Thyroid gland (tissue), 4 donors: ENCODE results near the gene COL21A1. TPM values are rescaled to one million over a fixed set of nuclear protein-coding genes. Genes with fewer than 3 reads are reported as not detected.

Experiments
- DNase-seq, 2 donors: peaks; one replicate each; pipeline ENCODE4 v3.0.0-alpha.2; 2019
- H3K27ac ChIP-seq, 3 donors: fragments of 200-600 bp; sonication (generic); 1 replicate in 2 of 3; 2 replicates in 1 of 3; pipeline ENCODE4 v1.5.1; 2016 to 2019; ENCODE audit warnings: mild to moderate bottlenecking in 1 of 3, moderate library complexity in 1 of 3
- H3K27me3 ChIP-seq: fragments of 200-600 bp; sonication (generic); one replicate; pipeline ENCODE4 v1.5.1; 2019
- H3K36me3 ChIP-seq, 2 donors: fragments of 200-600 bp; sonication (generic); one replicate each; pipeline ENCODE4 v1.5.1; 2016 to 2019
- H3K4me1 ChIP-seq, 2 donors: fragments of 200-600 bp; sonication (generic); one replicate each; pipeline ENCODE4 v1.5.1; 2017 to 2019
- H3K4me3 ChIP-seq, 3 donors: fragments of 200-600 bp; sonication (generic); replicated peaks in 1 of 3; 1 replicate in 2 of 3; 2 replicates in 1 of 3; pipeline ENCODE4 v1.5.1; 2016; ENCODE audit warnings: mild to moderate bottlenecking in 1 of 3
- H3K9me3 ChIP-seq: fragments of 200-600 bp; sonication (generic); one replicate; pipeline ENCODE4 v1.5.1; 2017
- CTCF ChIP-seq, 6 experiments: fragments of 200-600 bp in 3 of 6; fragments of 450-650 bp in 3 of 6; sonication (generic) in 3 of 6; IDR thresholded peaks; one replicate each; pipeline ENCODE4 v1.5.1; 2016 to 2019; ENCODE audit warnings: antibody characterized with exemption in 6 of 6, mild to moderate bottlenecking in 2 of 6, inconsistent platforms in 1 of 6, moderate library complexity in 1 of 6
- POLR2A ChIP-seq, 2 donors: fragments of 450-650 bp; IDR thresholded peaks; one replicate each; pipeline ENCODE4 v1.6.1; 2017; ENCODE audit warnings: antibody characterized with exemption in 2 of 2, mild to moderate bottlenecking in 2 of 2, moderate library complexity in 1 of 2
- WGBS, 2 donors: methylation state at CpG; one replicate each; pipeline ENCODE4 v1.1.5; 2017; 5-methylcytosine and 5-hydroxymethylcytosine counted together
- intact Hi-C: fragments of 100-400 bp; cut with DNase I; formaldehyde crosslinking; loops from one replicate; pipeline ENCODE4 v1.15.1; 2023
- total RNA-seq, 4 donors: library from RNA; depleted of rRNA; stranded (reverse); fragments of >200 nt; gene quantifications; one replicate each; pipeline ENCODE4 v1.2.3, GENCODE V29; 2016

Gene COL21A1
- total RNA-seq, 4 donors from 2014 or later = 1.6 to 8.8 (median 3.0) TPM

GRCh38 chr6:56140090-56140489 lies 107.3 kb downstream of the COL21A1 start:
- no peaks in the 10 kb centered on the region for H3K4me1 ChIP-seq
- no peak overlapping the region for H3K4me3 ChIP-seq
- no peaks in the 10 kb centered on the region for H3K9me3 ChIP-seq
- H3K27ac ChIP-seq = no peak overlapping the region
- no peaks in the 10 kb centered on the region for H3K27me3 ChIP-seq
- no peak for DNase-seq
- TF ChIP-seq POLR2A (IDR thresholded peaks at IDR 0.05) (no peak), CTCF (IDR thresholded peaks at IDR 0.05) (no peak)
- intact Hi-C loops = no loop called here
- H3K36me3 ChIP-seq = no peaks in the 10 kb centered on the region

- Histone ChIP-seq H3K27me3 (no peaks in the 10 kb centered on the region), H3K36me3 (no peaks in the 10 kb centered on the region), H3K9me3 (no peaks in the 10 kb centered on the region), H3K4me1 (no peaks in the 10 kb centered on the region), H3K27ac (no peak overlapping the region), H3K4me3 (no peak overlapping the region)
- TF ChIP-seq POLR2A (IDR thresholded peaks at IDR 0.05) = no peak
- TF ChIP-seq CTCF (IDR thresholded peaks at IDR 0.05) = no peak
- intact Hi-C loops = no loop called here
- no peak for DNase-seq
These were observed 131.7 kb downstream of the COL21A1 start for GRCh38 chr6:56115715-56116114.

GRCh38 chr6:56109149-56109548 lies 138.2 kb downstream of the COL21A1 start:
- Histone ChIP-seq H3K27ac (no peak overlapping the region), H3K4me1 (no peaks in the 10 kb centered on the region), H3K36me3 (no peaks in the 10 kb centered on the region), H3K9me3 (no peaks in the 10 kb centered on the region), H3K27me3 (no peaks in the 10 kb centered on the region), H3K4me3 (no peak overlapping the region)
- no peak for TF ChIP-seq POLR2A (IDR thresholded peaks at IDR 0.05)
- TF ChIP-seq CTCF (IDR thresholded peaks at IDR 0.05) = no peak
- DNase-seq = no peak
- intact Hi-C loops = no loop called here

GRCh38 chr6:56106231-56106630 lies 141.1 kb downstream of the COL21A1 start:
- Histone ChIP-seq H3K4me3 (no peak overlapping the region), H3K36me3 (no peaks in the 10 kb centered on the region), H3K4me1 (no peaks in the 10 kb centered on the region), H3K27me3 (no peaks in the 10 kb centered on the region), H3K9me3 (no peaks in the 10 kb centered on the region), H3K27ac (no peak overlapping the region)
- no peak for DNase-seq
- TF ChIP-seq CTCF (IDR thresholded peaks at IDR 0.05) (no peak), POLR2A (IDR thresholded peaks at IDR 0.05) (no peak)
- WGBS, 2 donors = 65 to 82% methylated on average over 1 of the region's 1 CpG
- intact Hi-C loops = no loop called here

GRCh38 chr6:56104591-56104990 lies 142.8 kb downstream of the COL21A1 start:
- no peak overlapping the region for H3K27ac ChIP-seq
- DNase-seq = no peak
- intact Hi-C loops = no loop called here
- H3K4me1 ChIP-seq = no peaks in the 10 kb centered on the region
- no peaks in the 10 kb centered on the region for H3K36me3 ChIP-seq
- no peaks in the 10 kb centered on the region for H3K27me3 ChIP-seq
- no peaks in the 10 kb centered on the region for H3K9me3 ChIP-seq
- 65 to 85% methylated on average over 2 of the region's 2 CpGs for WGBS, 2 donors
- TF ChIP-seq POLR2A (IDR thresholded peaks at IDR 0.05) = no peak
- TF ChIP-seq CTCF (IDR thresholded peaks at IDR 0.05) = no peak
- no peak overlapping the region for H3K4me3 ChIP-seq
